Right cardiac atrium (tissue), 5 donors: ENCODE measurements around the gene TFAP2C. TPM values are rescaled to one million over a fixed set of nuclear protein-coding genes. Genes with fewer than 3 reads are reported as not detected.

Experiments used
- ATAC-seq, 2 donors: fragments of 200-7000 bp; cut with Tn5 transposase; one replicate each; pipeline versions ENCODE4 v1.8.0 to v1.9.1; 2020; ENCODE audit warnings: moderate library complexity in 2 of 2, mild to moderate bottlenecking in 1 of 2
- DNase-seq, 3 donors: peaks; one replicate each; pipeline ENCODE4 v3.0.0-alpha.2; 2020
- H3K27ac ChIP-seq: one replicate; pipeline ENCODE4 v1.5.1; 2013; ENCODE audit warnings: mild to moderate bottlenecking, low read length, control low read depth, moderate library complexity
- H3K27me3 ChIP-seq: one replicate; pipeline ENCODE4 v1.6.1; 2013; ENCODE audit not compliant: control insufficient read depth, insufficient read depth
- H3K4me1 ChIP-seq: one replicate; pipeline ENCODE4 v1.6.1; 2013; ENCODE audit warnings: low read length; ENCODE audit not compliant: control insufficient read depth, insufficient read depth
- H3K4me3 ChIP-seq: one replicate; pipeline ENCODE4 v1.5.1; 2013; ENCODE audit warnings: low read length, control low read depth
- H3K9me3 ChIP-seq: one replicate; pipeline ENCODE4 v1.6.1; 2013; ENCODE audit warnings: low read length; ENCODE audit not compliant: control insufficient read depth
- WGBS: extraction: QIAGEN DNeasy Blood & Tissue Kit; methylation state at CpG from one replicate; pipeline ENCODE4 v1.1.7; 2013; 5-methylcytosine and 5-hydroxymethylcytosine counted together
- intact Hi-C, 4 donors: fragments of 100-400 bp; cut with DNase I; formaldehyde crosslinking; loops; one replicate each; pipeline versions ENCODE4 v1.11.0 to v1.14.0; 2022 to 2023
- polyA plus RNA-seq: library from polyadenylated mRNA; stranded (reverse); fragments of 200-250 nt; gene quantifications from one replicate; pipeline ENCODE4 v1.2.3, GENCODE V29; 2013
- total RNA-seq, 4 donors: library from RNA; stranded (reverse); fragmentation: NEBNext Ultra II Directional; extraction: Animal tissue kit (Norgen Biotek cat#: 25700); gene quantifications; one replicate each; pipeline ENCODE4 v1.2.1, GENCODE V29; 2021
- donor health status: healthy with polysubstance abuse.
- donor health status: DM: no; HTN: yes; CAD: no.
- donor health status: DM: no; HTN: no; CAD: no.
- donor health status: DM: no; HTN: yes; CAD: no; lungs with severe emphysema.
- donor health status: DM: yes; HTN: yes; CAD: no.

The TFAP2C gene
- total and polyA plus RNA-seq, 5 donors = 0.14 to 0.39 (median 0.18) TPM

DNA sequence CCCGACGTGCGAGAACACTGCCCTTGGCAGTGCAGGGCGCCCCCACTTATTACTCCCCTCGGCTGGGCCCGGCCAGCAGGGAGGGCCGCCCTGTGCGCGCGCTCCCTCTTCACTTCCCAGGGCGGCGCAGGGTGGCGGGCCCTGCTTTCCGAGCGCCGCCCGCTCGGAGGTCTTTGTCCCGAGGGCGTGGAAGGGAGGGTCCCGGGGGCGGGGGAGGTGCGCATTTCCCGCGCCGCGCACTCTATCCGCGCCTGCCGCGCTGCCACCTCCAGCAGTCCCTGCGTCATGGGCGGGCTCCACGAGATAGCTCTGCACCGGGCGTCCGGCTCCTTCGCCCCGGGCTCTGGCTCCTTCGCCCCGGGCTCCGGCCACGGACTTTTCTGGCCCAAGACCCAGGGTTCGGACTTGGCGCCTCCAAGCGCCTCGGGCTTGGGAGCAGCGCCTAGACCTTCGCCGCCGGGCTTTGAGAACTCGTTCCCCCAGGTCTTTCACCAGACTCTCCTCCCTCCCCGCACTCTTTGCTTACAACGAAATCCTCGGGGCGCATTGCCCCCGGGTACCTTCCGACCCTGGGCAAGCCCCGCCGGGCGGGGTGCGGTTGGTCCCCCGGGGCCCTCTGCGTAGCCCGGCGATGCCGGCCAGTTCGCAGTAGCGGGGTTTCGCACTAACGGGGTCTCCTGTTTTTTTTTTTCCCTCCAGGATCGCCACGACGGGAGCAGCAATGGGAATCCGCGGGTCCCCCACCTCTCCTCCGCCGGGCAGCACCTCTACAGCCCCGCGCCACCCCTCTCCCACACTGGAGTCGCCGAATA is 1.6 kb downstream of the TFAP2C start:
- peak in 1 of 2 donors; percentile 9 for ATAC-seq
- H3K27ac ChIP-seq = no peak overlapping the region
- peak overlapping the region; percentile 48 for H3K4me3 ChIP-seq
- peaks cover 7% of the 10 kb centered on the region for H3K27me3 ChIP-seq
- H3K4me1 ChIP-seq = no peaks in the 10 kb centered on the region
- 3% methylated on average over 82 of the region's 82 CpGs for WGBS
- intact Hi-C loops = no loop called here
- no peaks in the 10 kb centered on the region for H3K9me3 ChIP-seq
- peak in 2 of 3 donors; percentile 49 to 55 for DNase-seq

DNA sequence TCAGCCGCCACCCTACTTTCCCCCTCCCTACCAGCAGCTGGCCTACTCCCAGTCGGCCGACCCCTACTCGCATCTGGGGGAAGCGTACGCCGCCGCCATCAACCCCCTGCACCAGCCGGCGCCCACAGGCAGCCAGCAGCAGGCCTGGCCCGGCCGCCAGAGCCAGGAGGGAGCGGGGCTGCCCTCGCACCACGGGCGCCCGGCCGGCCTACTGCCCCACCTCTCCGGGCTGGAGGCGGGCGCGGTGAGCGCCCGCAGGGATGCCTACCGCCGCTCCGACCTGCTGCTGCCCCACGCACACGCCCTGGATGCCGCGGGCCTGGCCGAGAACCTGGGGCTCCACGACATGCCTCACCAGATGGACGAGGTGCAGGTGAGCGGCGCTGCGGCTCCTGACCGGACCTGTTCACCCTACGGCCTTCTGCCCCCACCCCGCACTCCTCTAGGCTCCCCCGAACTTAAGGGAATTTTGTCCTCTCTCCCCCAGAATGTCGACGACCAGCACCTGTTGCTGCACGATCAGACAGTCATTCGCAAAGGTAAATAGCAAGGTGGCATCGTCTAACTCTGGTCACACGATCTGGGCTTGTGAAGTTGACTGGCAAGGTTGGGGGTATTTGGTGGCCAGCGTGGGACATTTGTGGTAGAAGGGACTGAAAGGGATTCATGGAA is 2.3 kb downstream of the TFAP2C start:
- Histone ChIP-seq H3K4me3 (no peak overlapping the region), H3K9me3 (no peaks in the 10 kb centered on the region), H3K27ac (no peak overlapping the region), H3K4me1 (no peaks in the 10 kb centered on the region), H3K27me3 (peaks cover 7% of the 10 kb centered on the region)
- intact Hi-C loops = no loop called here
- WGBS = 11% methylated on average over 48 of the region's 48 CpGs
- ATAC-seq (no peak), DNase-seq (no peak)

DNA sequence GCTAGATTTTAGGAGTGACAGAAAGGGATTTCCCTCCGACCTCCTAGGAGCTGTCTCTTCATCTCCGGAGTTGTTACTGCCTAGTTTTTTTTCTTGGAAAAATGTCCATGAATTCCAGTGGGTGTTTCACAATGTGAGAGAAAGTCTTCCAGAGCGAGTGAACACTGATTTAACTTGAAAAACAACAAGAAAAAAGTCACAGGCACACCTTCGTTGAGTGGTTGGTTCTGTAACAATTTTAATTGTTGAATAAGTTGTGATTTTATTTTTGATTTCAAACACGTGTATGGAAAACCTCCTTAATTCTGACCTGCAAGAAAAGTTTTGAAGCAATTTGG is 2.9 kb downstream of the TFAP2C start:
- Histone ChIP-seq H3K27me3 (peaks cover 7% of the 10 kb centered on the region), H3K4me3 (no peak overlapping the region), H3K9me3 (no peaks in the 10 kb centered on the region), H3K4me1 (no peaks in the 10 kb centered on the region), H3K27ac (no peak overlapping the region)
- WGBS = 47% methylated on average over 5 of the region's 5 CpGs
- no peak for ATAC-seq
- DNase-seq = no peak
- intact Hi-C loops = no loop called here

DNA sequence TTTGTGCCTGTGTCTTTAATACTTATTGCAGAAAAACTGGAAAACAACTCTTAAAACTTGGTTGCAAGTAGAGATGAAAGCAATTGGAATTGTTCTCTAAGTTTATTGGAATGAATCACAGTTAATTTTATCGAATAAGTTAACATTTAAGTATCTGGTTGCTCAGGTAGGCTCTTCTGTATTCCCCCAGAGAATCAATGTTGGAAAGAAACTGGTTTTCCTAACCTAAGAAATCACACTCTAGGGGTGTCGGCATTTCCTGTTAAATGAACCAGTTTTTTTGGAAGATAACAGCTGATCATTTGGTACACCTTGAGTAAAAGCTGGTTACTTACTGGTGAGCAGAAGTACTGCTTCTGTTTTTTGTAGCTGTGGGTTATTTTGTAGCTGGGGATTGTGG is 5.2 kb downstream of the TFAP2C start:
- intact Hi-C loops = no loop called here
- Histone ChIP-seq H3K4me1 (no peaks in the 10 kb centered on the region), H3K4me3 (no peak overlapping the region), H3K27me3 (peaks cover 10% of the 10 kb centered on the region), H3K27ac (no peak overlapping the region), H3K9me3 (no peaks in the 10 kb centered on the region)
- WGBS = 84% methylated on average over 2 of the region's 2 CpGs
- DNase-seq (no peak), ATAC-seq (no peak)

DNA sequence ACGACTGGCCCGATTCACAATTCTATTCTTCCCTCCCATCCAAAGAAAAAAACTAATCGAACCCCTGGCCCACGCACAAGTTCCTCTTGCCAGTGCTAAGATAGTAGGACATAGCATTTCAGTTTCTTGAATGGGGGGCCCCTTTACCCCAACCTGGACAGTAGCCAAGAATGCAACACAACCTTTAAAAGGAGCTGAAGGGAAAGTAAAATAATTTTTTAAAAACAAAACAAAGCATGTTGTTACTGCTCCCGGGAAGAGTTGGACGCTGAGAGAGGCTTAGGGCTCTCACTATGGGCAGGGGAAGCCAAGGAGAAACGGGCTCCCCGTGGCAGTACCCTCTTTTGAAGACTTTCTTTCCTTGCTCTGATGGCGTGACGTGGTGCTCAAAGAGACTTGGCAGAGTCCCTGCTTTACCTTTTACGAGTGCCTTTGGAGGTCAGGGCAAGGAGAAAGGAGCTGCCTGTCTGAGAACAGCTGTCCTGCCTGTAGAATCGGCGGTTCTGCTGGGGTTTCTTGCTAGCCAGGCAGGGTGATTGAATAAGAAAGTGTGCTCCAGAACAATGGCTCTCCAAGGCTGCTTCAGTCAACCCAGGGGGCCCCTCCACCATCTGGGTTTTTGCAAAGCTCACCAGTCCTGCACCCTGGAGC is 5.8 kb downstream of the TFAP2C start:
- DNase-seq = no peak
- H3K9me3 ChIP-seq = no peaks in the 10 kb centered on the region
- 53% methylated on average over 13 of the region's 13 CpGs for WGBS
- H3K4me1 ChIP-seq = no peaks in the 10 kb centered on the region
- H3K27ac ChIP-seq = no peak overlapping the region
- intact Hi-C loops = no loop called here
- no peak for ATAC-seq
- no peak overlapping the region for H3K4me3 ChIP-seq
- peaks cover 10% of the 10 kb centered on the region for H3K27me3 ChIP-seq

DNA sequence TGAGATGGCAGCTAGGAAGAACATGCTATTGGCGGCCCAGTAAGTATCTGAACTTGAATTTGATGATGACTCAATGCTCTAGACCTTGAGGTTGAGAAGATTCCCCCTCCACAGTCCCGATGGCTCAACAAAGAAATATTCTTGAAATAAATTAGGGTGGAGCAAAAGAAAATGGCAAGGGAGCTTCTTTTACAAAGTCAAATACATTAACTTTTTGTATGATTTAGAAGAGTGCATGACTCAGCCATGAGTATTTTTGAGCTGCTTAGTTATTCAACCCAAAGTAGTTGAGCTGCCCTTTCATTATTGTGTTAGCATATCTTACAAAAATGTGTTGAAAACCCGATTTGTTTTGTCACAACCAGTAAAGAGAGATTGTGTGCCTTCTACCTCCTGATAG is 7.6 kb downstream of the TFAP2C start:
- Histone ChIP-seq H3K9me3 (no peaks in the 10 kb centered on the region), H3K27ac (no peak overlapping the region), H3K27me3 (peaks cover 10% of the 10 kb centered on the region), H3K4me3 (no peak overlapping the region), H3K4me1 (no peaks in the 10 kb centered on the region)
- DNase-seq (no peak), ATAC-seq (no peak)
- WGBS = 64% methylated on average over 3 of the region's 3 CpGs
- intact Hi-C loops = no loop called here

DNA sequence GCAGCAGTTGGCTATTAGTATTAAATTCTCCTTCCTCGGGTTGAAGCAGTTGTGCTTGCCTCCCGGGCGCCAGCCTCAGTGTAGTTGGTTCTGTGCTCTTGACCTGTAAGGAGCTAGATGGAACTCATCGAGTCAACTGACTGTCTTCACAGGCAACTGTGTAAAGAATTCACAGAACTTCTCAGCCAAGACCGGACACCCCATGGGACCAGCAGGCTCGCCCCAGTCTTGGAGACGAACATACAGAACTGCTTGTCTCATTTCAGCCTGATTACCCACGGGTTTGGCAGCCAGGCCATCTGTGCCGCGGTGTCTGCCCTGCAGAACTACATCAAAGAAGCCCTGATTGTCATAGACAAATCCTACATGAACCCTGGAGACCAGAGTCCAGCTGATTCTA is 8.5 kb downstream of the TFAP2C start:
- H3K27ac ChIP-seq = no peak overlapping the region
- intact Hi-C loops = no loop called here
- ATAC-seq (no peak), DNase-seq (no peak)
- H3K4me1 ChIP-seq = no peaks in the 10 kb centered on the region
- no peaks in the 10 kb centered on the region for H3K9me3 ChIP-seq
- no peak overlapping the region for H3K4me3 ChIP-seq
- peaks cover 10% of the 10 kb centered on the region for H3K27me3 ChIP-seq
- 65% methylated on average over 10 of the region's 10 CpGs for WGBS

DNA sequence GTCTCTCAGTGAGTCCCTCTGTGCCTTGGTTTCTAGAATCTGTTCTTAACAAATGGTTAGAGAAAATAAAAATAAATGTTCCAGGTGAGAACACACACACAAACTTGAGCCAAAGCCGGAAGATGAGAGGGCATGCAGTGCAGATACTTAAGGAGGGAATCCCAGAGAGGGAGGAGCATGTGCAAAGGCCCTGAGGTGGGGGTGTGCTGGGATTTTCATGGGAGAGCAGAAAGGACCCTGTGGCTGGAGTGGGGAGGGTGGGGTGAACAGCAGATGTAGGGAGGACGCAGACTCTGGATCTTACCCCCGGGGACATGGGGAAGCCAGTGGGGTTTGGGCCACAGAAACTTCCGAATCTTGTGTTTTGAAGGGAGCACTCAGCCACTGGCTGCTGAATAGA is 17.5 kb downstream of the TFAP2C start:
- no peaks in the 10 kb centered on the region for H3K4me1 ChIP-seq
- ATAC-seq (no peak), DNase-seq (no peak)
- H3K9me3 ChIP-seq = no peaks in the 10 kb centered on the region
- intact Hi-C loops = no loop called here
- no peak overlapping the region for H3K4me3 ChIP-seq
- H3K27ac ChIP-seq = no peak overlapping the region
- 91% methylated on average over 4 of the region's 4 CpGs for WGBS
- H3K27me3 ChIP-seq = no peaks in the 10 kb centered on the region

DNA sequence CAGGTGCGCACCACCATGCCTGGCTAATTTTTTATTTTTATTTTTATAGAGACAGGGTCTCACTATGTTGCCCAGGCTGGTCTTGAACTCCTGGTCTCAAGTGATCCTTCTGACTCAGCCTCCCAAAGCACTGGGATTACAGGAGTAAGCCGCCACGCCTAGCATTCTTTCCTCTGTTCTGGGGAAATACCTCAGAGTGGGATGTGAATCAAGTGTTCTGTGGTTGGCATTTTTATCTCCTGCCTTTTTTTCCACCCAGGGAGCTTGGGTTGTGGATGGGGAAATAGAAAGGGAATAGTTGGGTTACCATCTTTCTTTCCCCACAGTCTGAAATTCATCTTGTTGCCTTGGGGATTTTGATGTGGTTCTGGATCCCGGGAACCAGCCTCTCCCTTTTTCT is 24.1 kb downstream of the TFAP2C start:
- 90% methylated on average over 4 of the region's 4 CpGs for WGBS
- H3K27ac ChIP-seq = no peak overlapping the region
- no peaks in the 10 kb centered on the region for H3K27me3 ChIP-seq
- ATAC-seq = no peak
- intact Hi-C loops = no loop called here
- DNase-seq = no peak
- no peaks in the 10 kb centered on the region for H3K4me1 ChIP-seq
- no peak overlapping the region for H3K4me3 ChIP-seq
- no peaks in the 10 kb centered on the region for H3K9me3 ChIP-seq

DNA sequence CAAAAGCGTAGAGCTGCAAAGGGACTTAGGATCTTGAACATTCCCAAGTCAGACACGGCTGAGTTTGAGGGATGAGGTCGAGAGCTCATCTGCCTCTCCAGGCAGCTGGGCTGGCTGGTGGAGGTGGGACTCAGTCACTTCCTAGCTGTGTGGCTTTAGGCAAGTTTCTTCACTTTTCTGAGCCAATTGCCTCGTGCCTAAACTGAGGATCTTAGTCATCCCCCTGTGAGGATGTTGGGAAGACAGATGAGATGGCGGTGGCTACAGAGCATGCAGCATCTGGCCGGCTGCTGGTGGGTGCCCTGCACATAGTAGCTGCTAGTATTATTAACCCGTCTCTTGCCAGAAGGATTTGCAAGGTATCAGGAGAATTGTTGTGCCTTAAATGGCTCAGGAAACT is 27.5 kb downstream of the TFAP2C start:
- WGBS = 46% methylated on average over 7 of the region's 7 CpGs
- Histone ChIP-seq H3K9me3 (no peaks in the 10 kb centered on the region), H3K4me1 (no peaks in the 10 kb centered on the region), H3K27ac (no peak overlapping the region), H3K27me3 (no peaks in the 10 kb centered on the region), H3K4me3 (no peak overlapping the region)
- intact Hi-C loops = no loop called here
- DNase-seq (no peak), ATAC-seq (no peak)

DNA sequence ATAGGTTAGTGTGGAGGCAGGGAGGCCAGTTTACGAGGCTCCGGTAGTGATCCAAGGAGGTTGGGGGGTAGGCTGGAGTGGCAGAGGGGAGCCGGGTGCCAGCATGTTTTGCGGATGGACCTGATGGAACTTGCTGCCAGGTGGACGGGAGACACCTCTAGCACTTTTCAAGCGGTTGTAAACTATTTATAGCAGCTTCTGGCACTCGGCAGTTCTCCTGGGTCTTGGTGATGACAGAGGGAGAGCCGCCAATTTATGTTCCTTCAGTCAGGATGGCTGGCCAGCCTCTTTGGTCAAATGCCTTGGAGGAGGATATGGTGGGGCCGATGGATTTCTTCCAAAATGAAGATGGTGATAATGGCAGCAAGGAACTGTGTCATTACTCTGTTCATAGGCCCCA is 28.8 kb downstream of the TFAP2C start:
- ATAC-seq = peak in 1 of 2 donors; percentile 54
- WGBS = 38% methylated on average over 9 of the region's 9 CpGs
- intact Hi-C loops = no loop called here
- no peaks in the 10 kb centered on the region for H3K27me3 ChIP-seq
- H3K27ac ChIP-seq = no peak overlapping the region
- no peaks in the 10 kb centered on the region for H3K9me3 ChIP-seq
- no peaks in the 10 kb centered on the region for H3K4me1 ChIP-seq
- H3K4me3 ChIP-seq = no peak overlapping the region
- no peak for DNase-seq
